Measurements from ENCODE around the gene NUAK2.

Gene NUAK2

DNA sequence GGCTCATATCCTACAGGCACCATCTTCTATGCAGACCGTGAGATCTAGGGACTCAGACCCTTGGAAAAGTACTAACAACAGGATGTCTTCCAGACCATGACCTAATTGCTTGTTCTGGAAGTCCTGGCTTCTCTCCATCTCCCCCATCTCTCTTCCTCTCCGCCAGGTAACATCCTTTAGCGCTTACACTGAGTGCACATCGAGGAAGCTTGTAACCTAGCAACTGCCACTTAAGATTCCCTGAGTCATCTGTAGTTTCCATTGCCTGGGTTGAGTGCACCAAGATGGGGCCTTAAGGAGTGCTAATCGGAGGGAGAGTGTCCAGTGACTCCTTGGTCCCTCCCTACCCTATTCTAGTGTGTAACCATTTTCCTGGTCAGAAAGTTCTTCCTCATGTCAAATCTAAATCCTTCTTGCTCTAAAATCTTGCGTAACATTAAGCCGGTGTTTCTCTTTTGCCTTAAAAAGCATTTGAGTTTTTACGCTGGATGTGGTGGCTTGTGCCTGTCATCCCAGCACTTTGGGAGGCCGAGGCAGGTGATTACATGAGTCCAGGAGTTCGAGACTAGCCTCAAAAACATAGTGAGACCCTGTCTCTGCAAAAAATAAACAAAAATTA lies 25.5 kb upstream of the NUAK2 start:
- DNase-seq (ENCODE audit: low spot score), result no peak

DNA sequence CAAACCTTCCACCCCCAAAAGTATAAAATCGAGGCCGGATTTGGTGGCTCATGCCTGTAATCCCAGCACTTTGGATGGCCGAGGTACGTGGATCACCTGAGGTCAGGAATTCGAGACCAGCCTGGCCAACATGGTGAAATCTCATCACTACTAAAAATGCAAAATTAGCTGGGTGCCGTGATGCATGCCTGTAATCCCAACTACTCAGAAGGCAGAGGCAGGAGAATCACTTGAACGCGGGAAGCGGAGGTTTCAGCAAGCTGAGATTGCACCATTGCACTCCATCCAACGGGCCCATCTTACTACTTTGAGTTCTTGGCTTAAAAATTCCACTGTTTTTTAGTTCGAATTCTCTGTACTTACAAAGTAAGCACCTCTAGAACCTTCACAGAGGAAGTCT lies 24.2 kb upstream of the NUAK2 start:
- no peak for DNase-seq (ENCODE audit: low spot score)

DNA sequence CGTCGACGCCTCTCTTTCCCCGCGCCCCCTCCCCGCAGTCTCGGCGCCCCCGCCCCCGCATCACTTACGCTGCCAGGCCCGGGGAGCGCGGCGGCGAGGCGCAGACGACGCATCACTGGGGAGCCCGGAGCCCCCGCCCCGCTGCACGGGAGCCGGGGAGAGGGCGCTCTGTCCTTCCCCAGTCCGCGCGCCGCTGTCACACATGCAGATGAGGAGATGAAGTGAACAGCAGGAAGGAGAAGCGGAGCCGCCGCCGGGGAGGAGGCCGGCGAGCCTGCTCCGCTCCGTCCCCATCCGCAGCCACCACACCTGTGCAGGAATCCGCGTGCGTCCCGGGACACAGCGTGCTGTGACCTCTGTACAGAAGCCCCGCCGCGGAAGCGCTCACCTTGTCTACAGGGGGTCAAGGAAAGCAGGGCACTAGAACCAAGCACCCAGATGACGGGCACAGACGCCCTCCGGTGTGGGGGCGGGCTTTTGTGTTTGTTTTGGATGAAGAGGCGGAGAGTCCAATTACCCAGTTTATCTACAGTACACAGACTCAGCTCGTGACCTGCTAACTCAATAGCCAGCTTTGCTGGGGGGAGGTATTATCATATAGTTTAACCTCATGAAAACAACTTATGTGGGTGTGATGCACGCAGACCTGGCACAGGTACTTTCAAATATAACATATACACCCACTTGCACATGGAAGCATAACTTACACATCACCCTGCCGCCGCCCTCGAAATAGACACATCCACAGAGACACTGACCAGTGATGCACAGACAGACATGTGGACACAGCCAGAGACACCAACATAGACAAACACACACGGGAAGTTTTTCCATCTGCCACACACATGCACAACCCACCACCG lies 22.8 kb upstream of the NUAK2 start:
- DNase-seq (ENCODE audit: low spot score), result no peak

GRCh38 chr1:205343431-205344065 lies 22.0 kb upstream of the NUAK2 start:
- no peak for DNase-seq (ENCODE audit: low spot score)

DNA sequence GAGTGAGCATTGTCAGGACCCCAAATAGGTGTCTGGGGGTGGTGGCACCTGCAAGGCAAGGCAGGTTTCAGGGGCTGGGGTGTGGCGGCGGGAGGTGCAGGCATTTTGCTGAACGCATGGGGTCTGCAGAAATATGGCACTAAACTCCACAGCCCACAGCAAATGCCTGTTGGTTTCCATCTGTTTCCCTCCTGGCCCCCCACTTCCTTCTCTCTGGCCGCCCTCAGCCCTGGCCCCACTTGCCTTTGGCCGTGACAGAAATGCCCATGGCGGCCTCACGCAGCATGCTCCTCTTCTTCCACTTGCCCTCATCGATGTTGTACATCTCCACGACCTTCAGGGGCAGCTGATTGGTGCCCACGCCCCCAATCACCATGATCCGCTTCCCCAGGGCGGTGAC lies 21.4 kb upstream of the NUAK2 start:
- no peak for DNase-seq (ENCODE audit: low spot score)

- DNase-seq (ENCODE audit: low spot score), result no peak
Measured at GRCh38 chr1:205340676-205341075, 19.1 kb upstream of the NUAK2 start.

DNA sequence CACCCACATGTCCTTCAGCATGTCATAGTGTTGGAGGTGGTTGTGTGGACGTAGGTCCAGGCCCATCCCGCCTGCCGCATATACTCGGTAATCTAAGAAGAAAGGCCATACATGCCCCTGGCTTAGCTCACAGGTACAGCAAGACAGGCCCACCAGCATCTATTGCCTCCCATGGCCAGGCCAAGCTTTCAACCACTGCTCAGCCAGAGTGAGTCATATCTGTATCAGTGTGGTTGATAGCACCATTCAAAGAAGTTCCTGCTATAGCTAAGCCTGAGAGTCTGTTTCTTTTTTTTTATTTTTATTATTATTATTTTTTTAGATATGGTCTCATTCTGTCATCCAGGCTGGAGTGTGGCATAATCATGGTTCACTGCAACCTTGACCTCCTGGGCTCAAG lies 18.2 kb upstream of the NUAK2 start:
- DNase-seq (ENCODE audit: low spot score), result no peak

- no peak for DNase-seq (ENCODE audit: low spot score)
Measured at GRCh38 chr1:205339197-205339702, 17.7 kb upstream of the NUAK2 start.

DNA sequence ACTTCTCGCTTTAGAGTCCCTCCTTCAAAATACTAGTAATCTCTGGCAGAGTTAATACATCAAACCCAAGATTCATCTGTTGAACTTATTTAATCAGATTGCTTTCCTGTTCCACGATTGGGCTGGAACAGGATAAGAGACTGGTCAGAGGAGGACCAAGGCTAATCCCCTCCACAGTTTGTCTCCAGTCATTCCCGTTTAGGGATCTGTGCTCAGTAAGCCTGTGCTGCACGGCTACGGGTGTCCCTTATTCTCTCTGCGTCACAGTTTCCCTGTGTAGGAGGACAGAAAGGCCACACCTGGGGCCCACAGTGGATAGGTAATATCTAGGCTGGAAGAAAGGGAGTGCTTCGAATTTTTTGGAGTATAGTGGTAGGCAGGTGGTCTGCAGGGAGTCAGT lies 16.5 kb upstream of the NUAK2 start:
- DNase-seq (ENCODE audit: low spot score), result no peak

DNA sequence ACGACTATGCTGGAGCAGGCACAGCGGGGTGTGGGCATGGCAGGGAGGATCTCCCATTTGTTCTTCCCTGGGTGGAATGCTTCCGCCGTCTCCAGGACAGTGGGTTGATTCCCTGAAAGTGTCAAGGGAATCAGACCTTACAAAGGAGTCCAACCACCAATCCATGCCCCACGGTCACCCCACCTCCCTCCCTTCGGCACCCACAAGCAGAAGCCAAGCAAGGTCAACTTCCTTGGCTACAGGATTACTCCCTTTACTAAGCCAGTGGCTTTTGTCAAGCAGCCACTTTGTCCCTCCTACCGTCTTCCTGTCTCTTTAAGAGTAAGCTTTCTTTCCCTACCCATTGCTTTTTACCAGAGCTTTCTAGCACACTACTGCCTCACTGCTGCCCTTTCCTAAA lies 15.9 kb upstream of the NUAK2 start:
- no peak for DNase-seq (ENCODE audit: low spot score)

DNA sequence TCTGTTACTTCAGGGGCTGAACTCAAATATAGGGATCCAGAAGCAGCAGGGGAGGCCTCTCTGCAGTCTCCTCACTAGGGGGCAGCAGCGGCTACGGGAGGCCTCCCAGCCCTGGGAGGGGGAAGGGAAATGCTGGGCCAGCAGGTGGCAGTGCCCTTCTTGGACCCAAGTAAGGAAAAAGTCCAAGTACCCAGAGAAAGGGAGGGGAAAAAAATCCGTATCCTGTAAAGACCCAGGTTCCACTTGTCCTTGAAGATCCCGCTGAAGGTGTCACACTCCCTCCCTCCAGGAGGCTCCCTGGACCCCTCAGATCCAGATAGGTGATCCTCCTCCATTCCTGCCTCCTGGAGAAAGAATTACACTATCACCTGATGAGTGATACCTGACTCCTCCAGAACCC lies 14.1 kb upstream of the NUAK2 start:
- DNase-seq (ENCODE audit: low spot score), result peak; percentile 91

GRCh38 chr1:205332015-205332791 lies 10.7 kb upstream of the NUAK2 start:
- no peak for DNase-seq (ENCODE audit: low spot score)

- no peak for DNase-seq (ENCODE audit: low spot score)
Measured at GRCh38 chr1:205330150-205330549, 8.6 kb upstream of the NUAK2 start.

DNA sequence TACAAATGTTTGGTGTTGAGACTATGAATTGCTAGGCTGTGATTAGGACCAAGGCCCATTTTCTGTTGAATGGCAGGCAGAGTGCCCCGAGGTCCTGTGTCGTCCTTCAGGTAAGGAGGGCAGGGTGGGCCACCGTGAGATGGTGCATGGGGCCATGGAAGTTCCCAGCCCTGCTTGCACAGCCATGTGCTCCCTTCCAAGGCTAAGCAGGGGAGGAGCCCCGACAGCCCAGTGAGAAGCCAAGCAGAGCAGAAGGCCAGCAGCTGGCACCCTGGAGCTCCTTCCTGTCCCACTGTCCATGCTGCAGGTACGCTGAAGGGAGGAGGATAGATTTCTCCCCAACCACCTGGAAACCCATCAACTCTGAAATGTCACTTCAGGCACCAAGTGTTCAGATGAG lies 8.2 kb upstream of the NUAK2 start:
- DNase-seq (ENCODE audit: low spot score), result no peak

GRCh38 chr1:205328476-205328875 lies 6.9 kb upstream of the NUAK2 start:
- DNase-seq (ENCODE audit: low spot score), result no peak

DNA sequence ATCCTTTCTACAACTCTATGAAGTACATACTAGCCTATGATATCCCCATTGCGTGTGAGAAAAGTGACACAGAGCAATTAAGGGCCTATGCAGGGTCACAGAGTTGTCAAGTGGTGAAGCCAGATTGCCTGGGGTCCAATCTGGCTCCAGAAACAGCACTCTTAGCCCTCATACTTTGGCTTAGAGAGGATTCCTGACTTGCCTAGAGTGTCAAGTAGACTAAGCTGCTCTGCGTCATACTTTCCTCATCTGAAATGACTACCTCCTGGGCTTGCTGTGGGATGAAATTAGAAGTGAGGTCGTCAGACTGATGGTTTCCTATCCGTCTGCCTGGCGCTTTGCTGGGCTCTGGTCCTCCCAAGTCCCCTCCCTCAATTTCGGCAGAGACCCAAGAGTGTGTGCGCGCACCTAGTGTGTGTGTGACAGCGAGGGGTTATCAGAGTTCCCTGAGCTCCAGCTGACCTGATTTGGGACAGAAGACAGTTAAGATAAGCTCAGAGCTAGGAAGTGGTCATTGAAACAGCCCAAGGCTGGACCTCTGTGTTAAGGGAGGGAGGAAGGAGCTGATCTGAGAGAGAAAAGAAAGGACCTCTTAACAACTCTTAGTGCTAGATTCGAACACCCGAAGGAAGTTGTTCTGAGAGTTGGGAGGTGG lies 5.4 kb upstream of the NUAK2 start:
- DNase-seq (ENCODE audit: low spot score), result no peak

- peak; percentile 83 for DNase-seq (ENCODE audit: low spot score)
Measured at GRCh38 chr1:205325334-205325884, 3.9 kb upstream of the NUAK2 start.

DNA sequence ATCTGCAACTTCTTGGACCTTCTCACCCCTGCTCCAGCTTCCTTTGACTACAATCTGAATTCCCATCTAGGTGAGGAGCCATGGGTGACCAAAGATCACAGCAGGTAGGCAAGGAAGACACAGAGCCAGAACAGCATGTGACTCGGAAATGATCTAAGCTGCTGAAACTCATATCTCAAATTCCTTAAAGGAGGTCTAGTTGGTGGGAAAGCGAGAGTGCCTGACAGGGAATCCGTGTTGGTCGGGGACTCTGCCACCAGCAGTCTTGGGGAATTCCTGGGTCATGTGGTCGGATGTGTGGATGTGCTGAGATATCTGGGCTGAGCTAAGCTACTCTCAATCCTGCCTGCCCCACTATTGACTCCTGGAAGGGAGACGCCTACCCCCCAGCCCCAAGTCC lies 3.2 kb upstream of the NUAK2 start:
- DNase-seq (ENCODE audit: low spot score), result no peak

DNA sequence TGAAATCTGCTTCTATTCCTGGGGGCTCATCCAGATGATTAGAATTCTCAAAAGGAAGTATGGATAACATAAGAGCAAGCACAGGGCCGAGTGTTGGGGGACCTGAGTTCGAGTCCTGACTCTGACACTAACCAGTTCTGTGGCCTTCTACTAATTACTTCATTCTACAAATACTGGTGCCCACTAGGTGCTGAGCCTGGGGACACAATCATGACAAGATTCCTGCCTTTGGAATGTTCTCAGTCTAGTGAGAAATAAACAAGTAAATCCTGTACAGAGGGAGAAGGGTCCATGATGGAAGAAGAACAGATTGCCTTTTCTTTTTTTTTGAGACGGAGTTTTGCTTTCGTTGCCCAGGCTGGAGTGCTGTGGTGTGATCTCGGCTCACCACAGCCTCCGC lies 2.2 kb upstream of the NUAK2 start:
- DNase-seq (ENCODE audit: low spot score), result no peak

GRCh38 chr1:205321959-205322283 lies 376 bp upstream of the NUAK2 start:
- no peak for DNase-seq (ENCODE audit: low spot score)
